Colonic mucosa (tissue), 4 donors: Measurements from ENCODE around the gene L3MBTL4. TPM values are rescaled to one million over a fixed set of nuclear protein-coding genes. Genes with fewer than 3 reads are reported as not detected.

ENCODE experiments used
- DNase-seq: peaks from one replicate; pipeline ENCODE4 v3.0.0-alpha.2; 2020
- H3K27ac ChIP-seq: fragments of 200-600 bp; one replicate; pipeline ENCODE4 v1.8.0; 2021
- H3K27me3 ChIP-seq: fragments of 200-600 bp; one replicate; pipeline ENCODE4 v1.8.0; 2021
- H3K36me3 ChIP-seq: fragments of 200-600 bp; one replicate; pipeline ENCODE4 v1.8.0; 2021
- H3K4me1 ChIP-seq: fragments of 200-600 bp; one replicate; pipeline ENCODE4 v1.8.0; 2021; ENCODE audit warnings: mild to moderate bottlenecking
- H3K4me3 ChIP-seq: fragments of 200-600 bp; one replicate; pipeline ENCODE4 v1.8.0; 2021
- H3K9ac ChIP-seq, 2 donors: one replicate each; pipeline ENCODE4 v1.7.0; 2013; ENCODE audit warnings: control low read depth in 2 of 2, low read depth in 2 of 2, low read length in 2 of 2
- H3K9me3 ChIP-seq: fragments of 200-600 bp; one replicate; pipeline ENCODE4 v1.8.0; 2021
- CTCF ChIP-seq: fragments of 200-600 bp; IDR thresholded peaks from one replicate; pipeline ENCODE4 v1.8.0; 2022; ENCODE audit warnings: antibody characterized with exemption, mild to moderate bottlenecking
- intact Hi-C: fragments of 100-400 bp; cut with DNase I; formaldehyde crosslinking; loops from one replicate; pipeline ENCODE4 v1.14.1; 2022
- total RNA-seq, 2 donors: library from RNA; stranded (reverse); fragmentation: NEBNext Ultra II Directional in 1 of 2; extraction: Animal tissue kit (Norgen Biotek cat#: 25700) in 1 of 2; gene quantifications; one replicate each; pipeline ENCODE4 v1.2.1, GENCODE V29; 2021
- donor health status: healthy.
- donor health status: DM: no; HTN: no; CAD: no.
- donor health status: DM: no; HTN: no; CAD: no.

L3MBTL4 gene
- total RNA-seq, 2 donors from 2014 or later, result 3.5 to 3.8 TPM

- TF ChIP-seq CTCF, result no peak
- H3K27me3 ChIP-seq, result no peaks in the 10 kb centered on the region
- H3K36me3 ChIP-seq, result no peaks in the 10 kb centered on the region
- H3K4me1 ChIP-seq, result no peaks in the 10 kb centered on the region
- DNase-seq, result no peak
- H3K27ac ChIP-seq, result no peak overlapping the region
- H3K4me3 ChIP-seq, result no peak overlapping the region
- H3K9me3 ChIP-seq, result no peaks in the 10 kb centered on the region
- H3K9ac ChIP-seq, result no peak overlapping the region
- intact Hi-C loops, result no loop called here
Measured at GRCh38 chr18:5987249-5987648, 427.5 kb downstream of the L3MBTL4 start.

GRCh38 chr18:5986257-5986931, 428.3 kb downstream of the L3MBTL4 start:
- intact Hi-C loops, result no loop called here
- H3K27me3 ChIP-seq, result no peaks in the 10 kb centered on the region

GRCh38 chr18:5984245-5984644, 430.5 kb downstream of the L3MBTL4 start:
- Histone ChIP-seq H3K9me3 (no peaks in the 10 kb centered on the region), H3K4me1 (no peaks in the 10 kb centered on the region), H3K9ac (no peak overlapping the region), H3K27ac (no peak overlapping the region), H3K27me3 (no peaks in the 10 kb centered on the region), H3K36me3 (no peaks in the 10 kb centered on the region), H3K4me3 (no peak overlapping the region)
- TF ChIP-seq CTCF, result no peak
- DNase-seq, result no peak
- intact Hi-C loops, result no loop called here

More at GRCh38 chr18:5986257-5986931, 428.3 kb downstream of the L3MBTL4 start:
- Histone ChIP-seq H3K27ac (no peak overlapping the region), H3K36me3 (no peaks in the 10 kb centered on the region), H3K4me1 (no peaks in the 10 kb centered on the region), H3K9me3 (no peaks in the 10 kb centered on the region), H3K4me3 (no peak overlapping the region), H3K9ac (no peak overlapping the region)
- TF ChIP-seq CTCF, result no peak
- DNase-seq, result no peak

- DNase-seq, result no peak
- intact Hi-C loops, result no loop called here
- Histone ChIP-seq H3K4me3 (no peak overlapping the region), H3K9ac (no peak overlapping the region), H3K9me3 (no peaks in the 10 kb centered on the region), H3K27me3 (no peaks in the 10 kb centered on the region), H3K4me1 (no peaks in the 10 kb centered on the region), H3K27ac (no peak overlapping the region), H3K36me3 (no peaks in the 10 kb centered on the region)
- TF ChIP-seq CTCF, result no peak
Measured at GRCh38 chr18:5983488-5983887, 431.2 kb downstream of the L3MBTL4 start.

- H3K9me3 ChIP-seq, result no peaks in the 10 kb centered on the region
- no peak overlapping the region for H3K27ac ChIP-seq
- TF ChIP-seq CTCF, result no peak
- no peaks in the 10 kb centered on the region for H3K27me3 ChIP-seq
- H3K4me1 ChIP-seq, result no peaks in the 10 kb centered on the region
- no peaks in the 10 kb centered on the region for H3K36me3 ChIP-seq
- H3K4me3 ChIP-seq, result no peak overlapping the region
- intact Hi-C loops, result no loop called here
- DNase-seq, result no peak
- no peak overlapping the region for H3K9ac ChIP-seq
Measured at GRCh38 chr18:5982332-5982731, 432.4 kb downstream of the L3MBTL4 start.
